Stimulated activated CD8-positive, alpha-beta memory T cell treated with anti-CD3 and anti-CD28 coated beads, Interleukin-12 subunit alpha, Interleukin-12 subunit beta, amount 100 ng/mL, for 1 hour (primary cell): ENCODE results near the gene SH3PXD2A.

Experiments used
- DNase-seq: peaks from one replicate; pipeline ENCODE4 v3.0.0-alpha.2; 2020; ENCODE audit warnings: low read depth

The SH3PXD2A gene

GRCh38 chr10:103603382-103603781 is 252.0 kb downstream of the SH3PXD2A start:
- DNase-seq = no peak

GRCh38 chr10:103602852-103603155 is 252.6 kb downstream of the SH3PXD2A start:
- no peak for DNase-seq

- no peak for DNase-seq
These were observed 253.1 kb downstream of the SH3PXD2A start for GRCh38 chr10:103602028-103602851.

- no peak for DNase-seq
These were observed 254.3 kb downstream of the SH3PXD2A start for GRCh38 chr10:103600956-103601569.

- DNase-seq = no peak
These were observed 255.1 kb downstream of the SH3PXD2A start for GRCh38 chr10:103600325-103600724.

GRCh38 chr10:103599907-103600306 is 255.5 kb downstream of the SH3PXD2A start:
- no peak for DNase-seq

- no peak for DNase-seq
These were observed 256.2 kb downstream of the SH3PXD2A start for GRCh38 chr10:103599211-103599610.

- DNase-seq = no peak
These were observed 256.7 kb downstream of the SH3PXD2A start for GRCh38 chr10:103598654-103599115.

- no peak for DNase-seq
These were observed 258.4 kb downstream of the SH3PXD2A start for GRCh38 chr10:103597003-103597402.

- DNase-seq = no peak
These were observed 259.2 kb downstream of the SH3PXD2A start for GRCh38 chr10:103595933-103596726.

GRCh38 chr10:103593022-103593570 is 262.3 kb downstream of the SH3PXD2A start:
- DNase-seq = no peak

GRCh38 chr10:103592186-103593021 is 263.0 kb downstream of the SH3PXD2A start:
- DNase-seq = no peak

- no peak for DNase-seq
These were observed 264.6 kb downstream of the SH3PXD2A start for GRCh38 chr10:103590744-103591291.

GRCh38 chr10:103590060-103590459 is 265.3 kb downstream of the SH3PXD2A start:
- DNase-seq = no peak

- no peak for DNase-seq
These were observed 266.2 kb downstream of the SH3PXD2A start for GRCh38 chr10:103589074-103589630.

GRCh38 chr10:103587073-103587472 is 268.3 kb downstream of the SH3PXD2A start:
- no peak for DNase-seq

GRCh38 chr10:103585011-103585405 is 270.4 kb downstream of the SH3PXD2A start:
- DNase-seq = no peak

- DNase-seq = peak; percentile 32
These were observed 271.0 kb downstream of the SH3PXD2A start for GRCh38 chr10:103584216-103585010.

GRCh38 chr10:103583871-103584215 is 271.5 kb downstream of the SH3PXD2A start:
- no peak for DNase-seq
